PC-9 (cell line): ENCODE results near the gene HEMK1. TPM values are rescaled to one million over a fixed set of nuclear protein-coding genes. Genes with fewer than 3 reads are reported as not detected.

Experiments used
- BruUV-seq: library from RNA; stranded (reverse); fragments of 400-500 nt; replicated peaks from 2 replicates; lab custom pipeline; 2021; lab: Mats Ljungman, UMichigan
- CTCF ChIA-PET: fragments of 300-600 bp; sonication (Branson Sonifier 250); formaldehyde crosslinking; loops from one replicate; lab custom pipeline; 2022; ENCODE audit warnings: antibody characterized with exemption; lab: Charles Lee
- POLR2A ChIA-PET: fragments of 300-600 bp; sonication (Branson Sonifier 250); formaldehyde crosslinking; loops from one replicate; lab custom pipeline; 2022; ENCODE audit warnings: antibody characterized with exemption; ENCODE audit not compliant: unreplicated experiment; lab: Charles Lee
- DNase-seq, 2 experiments: peaks; one replicate each; pipeline versions ENCODE4 v3.0.0 to v3.0.0-alpha.2; 2015 to 2022; ENCODE audit warnings: mixed read lengths in 1 of 2
- H2AFZ ChIP-seq: fragments of 200-600 bp; sonication (generic); 2 replicates; pipeline ENCODE4 v1.8.1; 2017; ENCODE audit warnings: antibody characterized with exemption
- H3F3A ChIP-seq: fragments of 200-600 bp; sonication (generic); 2 replicates; pipeline ENCODE4 v1.8.1; 2017; ENCODE audit warnings: antibody characterized with exemption, mild to moderate bottlenecking, low read depth; ENCODE audit not compliant: insufficient read depth
- H3K27ac ChIP-seq: fragments of 200-600 bp; sonication (generic); 2 replicates; pipeline ENCODE4 v1.6.1; 2016; ENCODE audit warnings: mixed run types
- H3K27me3 ChIP-seq: fragments of 200-600 bp; sonication (generic); 2 replicates; pipeline ENCODE4 v1.6.1; 2016; ENCODE audit warnings: low read depth, mixed run types; ENCODE audit not compliant: insufficient read depth
- H3K36me3 ChIP-seq: fragments of 200-600 bp; sonication (generic); 2 replicates; pipeline ENCODE4 v1.6.1; 2016; ENCODE audit warnings: low read depth, mixed run types
- H3K4me1 ChIP-seq: fragments of 200-600 bp; sonication (generic); replicated peaks from 2 replicates; pipeline ENCODE4 v1.6.1; 2016; ENCODE audit warnings: mixed run types; ENCODE audit not compliant: insufficient read depth
- H3K4me2 ChIP-seq: fragments of 200-600 bp; sonication (generic); 2 replicates; pipeline ENCODE4 v1.6.1; 2017; ENCODE audit warnings: mixed run types
- H3K4me3 ChIP-seq: fragments of 200-600 bp; sonication (generic); 2 replicates; pipeline ENCODE4 v1.6.1; 2016; ENCODE audit warnings: mixed run types
- H3K79me2 ChIP-seq: fragments of 200-600 bp; sonication (generic); 2 replicates; pipeline ENCODE4 v1.6.1; 2017; ENCODE audit warnings: low read depth, mixed run types
- H3K9me2 ChIP-seq: fragments of 200-600 bp; sonication (generic); 2 replicates; pipeline ENCODE4 v1.8.1; 2017; ENCODE audit warnings: mild to moderate bottlenecking; ENCODE audit not compliant: insufficient read depth
- H3K9me3 ChIP-seq: fragments of 200-600 bp; sonication (generic); 2 replicates; pipeline ENCODE4 v1.8.1; 2016; ENCODE audit warnings: low read depth; ENCODE audit not compliant: insufficient read depth
- H4K20me1 ChIP-seq: fragments of 200-600 bp; sonication (generic); 2 replicates; pipeline ENCODE4 v1.8.1; 2017; ENCODE audit not compliant: insufficient read depth
- CTCF ChIP-seq: fragments of 200-600 bp; sonication (generic); conservative IDR thresholded peaks from 2 replicates; pipeline ENCODE4 v1.6.1; 2017; ENCODE audit warnings: mixed run types, antibody characterized with exemption, mild to moderate bottlenecking, moderate library complexity
- EZH2 ChIP-seq: fragments of 200-600 bp; sonication (generic); IDR thresholded peaks from 2 replicates; pipeline ENCODE4 v1.8.0; 2017; ENCODE audit warnings: antibody characterized with exemption, low read depth
- intact Hi-C: fragments of 100-400 bp; cut with micrococcal nuclease; formaldehyde crosslinking; loops from one replicate; pipeline ENCODE4 v1.10.0; 2022; ENCODE audit not compliant: unreplicated experiment
- total RNA-seq: library from RNA; stranded (reverse); gene quantifications from 2 replicates; pipeline ENCODE4 v1.2.3, GENCODE V29; 2021

The HEMK1 gene
- total RNA-seq, 1 experiment from 2014 or later = 20.6 TPM

DNA sequence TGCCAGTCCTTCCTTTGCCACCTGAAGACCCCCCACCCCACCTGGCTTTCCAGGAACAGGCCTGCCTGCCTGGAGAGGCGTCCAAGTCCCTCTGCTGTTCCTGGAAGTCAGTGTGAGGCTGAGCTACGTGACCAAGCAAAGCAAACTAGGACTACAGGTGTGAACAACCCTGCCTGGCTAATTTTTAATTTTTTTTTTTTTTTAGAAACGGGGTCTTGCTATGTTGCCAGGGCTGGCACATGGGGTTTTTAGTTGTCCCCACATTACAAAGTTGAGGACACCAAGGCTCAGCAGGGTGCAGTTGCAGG, 17.4 kb downstream of the HEMK1 start:
- Histone ChIP-seq H2AFZ (no peak overlapping the region), H3F3A (no peaks in the 10 kb centered on the region), H3K9me2 (no peaks in the 10 kb centered on the region), H4K20me1 (no peaks in the 10 kb centered on the region), H3K27me3 (no peaks in the 10 kb centered on the region), H3K27ac (no peak overlapping the region), H3K79me2 (no peaks in the 10 kb centered on the region), H3K4me1 (no peaks in the 10 kb centered on the region), H3K36me3 (no peaks in the 10 kb centered on the region), H3K4me3 (no peak overlapping the region), H3K4me2 (no peak overlapping the region), H3K9me3 (no peaks in the 10 kb centered on the region)
- no TSS peak for BruUV-seq
- ChIA-PET CTCF (no interaction called here), POLR2A (no interaction called here)
- intact Hi-C loops = no loop called here
- no peak for DNase-seq
- TF ChIP-seq EZH2 = no peak
- no peak for TF ChIP-seq CTCF

- Histone ChIP-seq H3K4me3 (no peak overlapping the region), H3K36me3 (no peaks in the 10 kb centered on the region), H3K79me2 (no peaks in the 10 kb centered on the region), H3K4me2 (no peak overlapping the region), H3K27ac (no peak overlapping the region), H3K27me3 (no peaks in the 10 kb centered on the region), H2AFZ (no peak overlapping the region), H4K20me1 (no peaks in the 10 kb centered on the region), H3K9me2 (no peaks in the 10 kb centered on the region), H3F3A (no peaks in the 10 kb centered on the region), H3K4me1 (no peaks in the 10 kb centered on the region), H3K9me3 (no peaks in the 10 kb centered on the region)
- TF ChIP-seq CTCF (no peak), EZH2 (no peak)
- no TSS peak for BruUV-seq
- intact Hi-C loops = no loop called here
- ChIA-PET CTCF (no interaction called here), POLR2A (no interaction called here)
- DNase-seq = peak in 1 of 2 experiments; percentile 21
These were observed 18.1 kb downstream of the HEMK1 start for GRCh38 chr3:50587373-50587772.

GRCh38 chr3:50587806-50588758, 18.8 kb downstream of the HEMK1 start:
- Histone ChIP-seq H2AFZ (no peak overlapping the region), H3K36me3 (no peaks in the 10 kb centered on the region), H3K4me3 (no peak overlapping the region), H3K9me2 (no peaks in the 10 kb centered on the region), H4K20me1 (no peaks in the 10 kb centered on the region), H3K9me3 (no peaks in the 10 kb centered on the region), H3K4me2 (no peak overlapping the region), H3F3A (no peaks in the 10 kb centered on the region), H3K27me3 (no peaks in the 10 kb centered on the region), H3K79me2 (no peaks in the 10 kb centered on the region), H3K27ac (no peak overlapping the region), H3K4me1 (no peaks in the 10 kb centered on the region)
- intact Hi-C loops = no loop called here
- no peak for TF ChIP-seq EZH2
- ChIA-PET POLR2A (interaction anchor here (1.0 kb wide), 1 partner anchor 100 kb away, joined by 11 read pairs; no protein-coding TSS in a partner anchor), CTCF (no interaction called here)
- no peak for DNase-seq
- no TSS peak for BruUV-seq
